ENCODE results near the gene AOPEP.
A peak's percentile ranks its signal among the peaks of the same experiment; 100 is the strongest.

AOPEP gene

GRCh38 chr9:94760660-94761059, 34.2 kb downstream of the AOPEP start:
- no peak for DNase-seq (ENCODE audit: low read depth)

GRCh38 chr9:94761481-94761880, 35.0 kb downstream of the AOPEP start:
- no peak for DNase-seq (ENCODE audit: low read depth)

- DNase-seq (ENCODE audit: low read depth), result no peak
Measured at GRCh38 chr9:94767331-94768072, 41.0 kb downstream of the AOPEP start.

GRCh38 chr9:94768766-94769165, 42.3 kb downstream of the AOPEP start:
- DNase-seq (ENCODE audit: low read depth), result no peak

- DNase-seq (ENCODE audit: low read depth), result no peak
Measured at GRCh38 chr9:94770334-94770733, 43.8 kb downstream of the AOPEP start.

DNA sequence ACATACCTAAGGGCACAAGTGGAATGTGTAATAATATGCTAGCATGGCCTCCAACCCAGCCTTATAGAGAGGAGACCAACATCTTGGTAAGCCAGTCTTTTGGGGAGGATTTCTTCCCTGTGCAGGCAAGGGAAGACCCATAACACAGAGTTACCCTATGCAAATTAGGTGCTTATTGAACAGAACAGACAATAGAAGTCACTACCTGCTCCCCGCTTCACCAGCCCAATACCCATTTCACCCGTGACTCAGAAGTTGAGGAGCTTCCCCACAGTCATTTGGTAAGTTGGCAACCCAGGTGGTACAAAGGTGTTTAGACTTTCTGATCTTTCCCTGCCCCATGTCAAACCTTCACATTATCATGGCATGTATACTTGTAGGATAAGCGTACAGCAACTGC, 44.6 kb downstream of the AOPEP start:
- DNase-seq (ENCODE audit: low read depth), result no peak

DNA sequence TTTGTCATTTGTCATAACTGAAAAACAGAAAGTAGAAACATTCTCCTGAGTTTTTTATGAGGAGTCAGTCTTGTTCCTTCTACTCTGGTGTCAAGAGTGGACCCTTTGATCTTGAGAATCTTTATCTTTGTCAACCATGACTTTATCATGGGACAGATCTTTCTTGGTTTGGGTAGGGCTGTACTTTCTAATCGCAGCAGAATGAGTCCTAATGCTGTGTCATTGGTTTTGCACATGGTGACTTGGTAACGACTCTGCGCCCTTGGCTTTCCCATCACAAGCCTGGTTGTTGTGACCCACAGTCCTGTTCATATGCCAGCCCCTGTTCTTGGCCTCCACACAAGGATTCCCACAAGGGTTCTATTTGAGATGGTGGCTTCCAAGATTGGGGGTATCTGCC, 45.6 kb downstream of the AOPEP start:
- no peak for DNase-seq (ENCODE audit: low read depth)

GRCh38 chr9:94772639-94773303, 46.3 kb downstream of the AOPEP start:
- DNase-seq (ENCODE audit: low read depth), result no peak

DNA sequence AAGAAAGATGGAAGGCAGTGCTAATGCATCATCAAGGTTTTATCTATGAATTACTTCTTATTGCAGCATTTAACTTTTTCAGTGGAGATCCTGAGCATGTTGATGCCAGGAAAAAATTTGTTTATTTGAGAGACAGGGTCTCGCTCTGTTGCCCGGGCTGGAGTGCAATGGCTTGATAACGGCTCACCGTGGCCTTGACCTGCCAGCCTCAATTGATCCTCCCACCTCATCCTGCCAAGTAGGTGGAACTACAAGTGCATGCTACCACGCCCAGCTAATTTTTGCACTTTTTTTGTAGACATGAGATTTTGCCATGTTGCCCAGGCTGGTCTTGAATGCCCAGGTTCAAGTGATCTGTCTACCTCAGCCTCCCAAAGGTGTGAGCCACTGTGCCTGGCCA, 47.2 kb downstream of the AOPEP start:
- DNase-seq (ENCODE audit: low read depth), result no peak

GRCh38 chr9:94778013-94778412, 51.5 kb downstream of the AOPEP start:
- DNase-seq (ENCODE audit: low read depth), result no peak

- no peak for DNase-seq (ENCODE audit: low read depth)
Measured at GRCh38 chr9:94779031-94779430, 52.5 kb downstream of the AOPEP start.

GRCh38 chr9:94779693-94780290, 53.3 kb downstream of the AOPEP start:
- no peak for DNase-seq (ENCODE audit: low read depth)

- no peak for DNase-seq (ENCODE audit: low read depth)
Measured at GRCh38 chr9:94780516-94780950, 54.0 kb downstream of the AOPEP start.

GRCh38 chr9:94782355-94783101, 56.0 kb downstream of the AOPEP start:
- DNase-seq (ENCODE audit: low read depth), result no peak

- DNase-seq (ENCODE audit: low read depth), result peak; percentile 5
Measured at GRCh38 chr9:94783102-94783682, 56.7 kb downstream of the AOPEP start.

- no peak for DNase-seq (ENCODE audit: low read depth)
Measured at GRCh38 chr9:94783928-94784327, 57.4 kb downstream of the AOPEP start.

DNA sequence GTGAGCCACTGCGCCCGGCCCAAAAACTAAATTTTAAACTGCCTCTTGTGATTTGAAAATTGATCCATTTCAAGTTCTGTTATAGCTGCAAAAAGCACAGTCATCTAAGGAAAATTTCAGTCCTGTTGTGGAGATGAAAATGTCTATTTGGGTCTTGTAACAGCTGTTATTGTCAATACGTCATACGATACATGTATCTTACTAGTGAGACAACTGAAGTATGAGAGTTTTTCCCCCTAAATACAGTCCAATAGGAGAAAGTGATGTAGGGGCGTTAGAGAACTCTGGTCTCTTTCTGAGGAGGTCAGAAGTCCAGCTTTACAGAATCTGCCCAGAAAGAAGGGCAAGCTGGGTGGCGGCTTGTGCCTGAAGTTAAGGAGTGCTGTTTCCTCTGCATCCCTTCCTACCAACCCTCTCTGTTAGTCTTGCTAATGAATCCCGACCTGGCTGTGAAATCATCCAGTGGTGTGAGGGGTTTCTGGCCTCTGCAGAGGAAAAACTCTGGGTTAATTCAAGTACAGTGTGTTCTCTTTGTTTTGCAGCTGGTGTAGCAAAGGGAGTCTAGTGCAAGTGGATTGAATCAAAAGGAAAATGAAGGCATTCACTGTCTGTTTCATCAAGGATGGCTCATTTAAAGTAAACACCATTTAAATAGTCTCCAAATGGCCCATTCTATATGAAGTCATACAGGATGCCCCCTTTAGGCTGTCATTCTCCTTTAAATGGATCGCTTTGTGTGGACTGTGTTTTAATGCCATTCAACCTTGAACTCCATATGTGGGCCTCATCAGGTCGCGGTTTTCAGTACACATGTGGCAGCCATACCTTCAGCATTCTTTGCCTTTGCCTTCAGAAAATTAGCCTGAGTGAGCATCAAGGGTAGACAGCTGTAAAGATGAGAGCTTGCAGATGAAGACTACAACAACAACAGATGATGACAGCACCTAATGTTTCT, 59.0 kb downstream of the AOPEP start:
- no peak for DNase-seq (ENCODE audit: low read depth)

DNA sequence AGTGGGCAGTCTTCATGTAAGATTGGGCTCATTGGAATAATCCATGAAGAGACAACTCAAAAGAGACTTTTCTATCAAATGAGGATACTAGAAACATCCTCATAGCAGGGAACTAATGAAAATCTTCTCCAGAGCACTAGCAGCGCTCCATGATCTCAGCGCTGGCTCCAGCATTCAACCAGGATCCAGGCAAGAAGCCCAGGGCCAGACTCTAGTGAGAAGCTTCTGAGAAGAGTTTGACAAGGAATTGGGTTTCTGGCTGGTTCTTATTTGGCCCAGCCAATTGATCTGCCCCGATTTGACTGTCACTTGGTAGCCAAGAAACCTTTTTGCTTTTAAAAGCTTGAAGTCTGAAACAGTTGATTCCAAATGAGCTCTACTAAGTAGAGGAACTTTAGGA, 60.1 kb downstream of the AOPEP start:
- no peak for DNase-seq (ENCODE audit: low read depth)

GRCh38 chr9:94787266-94787665, 60.8 kb downstream of the AOPEP start:
- DNase-seq (ENCODE audit: low read depth), result no peak

GRCh38 chr9:94788570-94789105, 62.1 kb downstream of the AOPEP start:
- DNase-seq (ENCODE audit: low read depth), result no peak

DNA sequence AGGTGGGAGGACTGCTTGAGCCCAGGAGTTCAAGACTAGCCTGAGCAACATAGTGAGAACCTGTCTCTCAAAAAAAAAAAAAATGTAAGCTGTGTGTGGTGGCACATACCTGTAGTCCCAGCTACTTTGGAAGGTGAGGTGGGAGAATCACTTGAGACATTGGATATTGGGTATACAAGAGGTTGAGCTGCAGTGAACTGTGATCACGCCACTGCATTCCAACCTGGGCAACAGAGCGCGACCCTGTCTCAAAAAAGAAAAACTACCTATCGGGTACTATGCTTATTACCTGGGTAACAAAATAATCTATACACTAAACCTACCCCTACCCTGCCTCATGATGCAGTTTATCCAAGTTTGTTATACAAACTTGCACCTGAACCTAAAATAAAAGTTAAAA, 64.9 kb downstream of the AOPEP start:
- DNase-seq (ENCODE audit: low read depth), result no peak

Data from activated T-cell treated with anti-CD3 and anti-CD28 coated beads for 1 hour (primary cell).